Osteocyte (in vitro differentiated cells): Measurements from ENCODE around the gene TRIM56. TPM values are rescaled to one million over a fixed set of nuclear protein-coding genes. Genes with fewer than 3 reads are reported as not detected.

Experiments used
- DNase-seq: peaks from one replicate; pipeline ENCODE4 v3.0.0; 2021; ENCODE audit warnings: mixed read lengths; ENCODE audit not compliant: unreplicated experiment; ENCODE audit errors: extremely low spot score
- H3K27ac Mint-ChIP-seq: one replicate; pipeline ENCODE4 v1.8.0; 2021; ENCODE audit warnings: mild to moderate bottlenecking, mixed read lengths; ENCODE audit not compliant: unreplicated experiment
- H3K27me3 Mint-ChIP-seq: one replicate; pipeline ENCODE4 v1.8.0; 2021; ENCODE audit warnings: mixed read lengths; ENCODE audit not compliant: unreplicated experiment
- H3K36me3 Mint-ChIP-seq: one replicate; pipeline ENCODE4 v1.8.0; 2021; ENCODE audit warnings: mixed read lengths; ENCODE audit not compliant: unreplicated experiment
- H3K4me1 Mint-ChIP-seq: one replicate; pipeline ENCODE4 v1.8.0; 2021; ENCODE audit warnings: mixed read lengths; ENCODE audit not compliant: unreplicated experiment
- H3K4me3 Mint-ChIP-seq: one replicate; pipeline ENCODE4 v1.8.0; 2021; ENCODE audit warnings: mild to moderate bottlenecking, moderate library complexity, mixed read lengths; ENCODE audit not compliant: unreplicated experiment
- H3K9me3 Mint-ChIP-seq: one replicate; pipeline ENCODE4 v1.8.0; 2021; ENCODE audit warnings: mixed read lengths; ENCODE audit not compliant: unreplicated experiment
- CTCF ChIP-seq: fragments of 200-600 bp; sonication (generic); IDR thresholded peaks from 2 replicates; pipeline ENCODE4 v1.5.0; 2021; ENCODE audit warnings: antibody characterized with exemption, mild to moderate bottlenecking, moderate library complexity
- total RNA-seq: library from RNA; stranded (reverse); gene quantifications from 2 replicates; pipeline ENCODE4 v1.2.1, GENCODE V29; 2021

Gene TRIM56
- total RNA-seq, 1 donor from 2014 or later, result 42.2 TPM

DNA sequence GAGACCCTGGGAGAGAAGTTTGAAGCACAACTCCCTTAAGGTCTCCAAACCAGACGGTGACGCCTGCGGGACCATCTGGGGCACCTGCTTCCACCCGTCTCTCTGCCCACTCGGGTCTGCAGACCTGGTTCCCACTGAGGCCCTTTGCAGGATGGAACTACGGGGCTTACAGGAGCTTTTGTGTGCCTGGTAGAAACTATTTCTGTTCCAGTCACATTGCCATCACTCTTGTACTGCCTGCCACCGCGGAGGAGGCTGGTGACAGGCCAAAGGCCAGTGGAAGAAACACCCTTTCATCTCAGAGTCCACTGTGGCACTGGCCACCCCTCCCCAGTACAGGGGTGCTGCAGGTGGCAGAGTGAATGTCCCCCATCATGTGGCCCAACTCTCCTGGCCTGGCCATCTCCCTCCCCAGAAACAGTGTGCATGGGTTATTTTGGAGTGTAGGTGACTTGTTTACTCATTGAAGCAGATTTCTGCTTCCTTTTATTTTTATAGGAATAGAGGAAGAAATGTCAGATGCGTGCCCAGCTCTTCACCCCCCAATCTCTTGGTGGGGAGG lies 52.5 kb downstream of the TRIM56 start:
- TF ChIP-seq CTCF, result no peak
- no peaks in the 10 kb centered on the region for H3K9me3 Mint-ChIP-seq
- peak overlapping the region; percentile 97 for H3K27ac Mint-ChIP-seq
- peaks cover 46% of the 10 kb centered on the region for H3K36me3 Mint-ChIP-seq
- H3K4me3 Mint-ChIP-seq, result peak overlapping the region; percentile 51
- no peak for DNase-seq
- peaks cover 66% of the 10 kb centered on the region for H3K4me1 Mint-ChIP-seq
- no peaks in the 10 kb centered on the region for H3K27me3 Mint-ChIP-seq

DNA sequence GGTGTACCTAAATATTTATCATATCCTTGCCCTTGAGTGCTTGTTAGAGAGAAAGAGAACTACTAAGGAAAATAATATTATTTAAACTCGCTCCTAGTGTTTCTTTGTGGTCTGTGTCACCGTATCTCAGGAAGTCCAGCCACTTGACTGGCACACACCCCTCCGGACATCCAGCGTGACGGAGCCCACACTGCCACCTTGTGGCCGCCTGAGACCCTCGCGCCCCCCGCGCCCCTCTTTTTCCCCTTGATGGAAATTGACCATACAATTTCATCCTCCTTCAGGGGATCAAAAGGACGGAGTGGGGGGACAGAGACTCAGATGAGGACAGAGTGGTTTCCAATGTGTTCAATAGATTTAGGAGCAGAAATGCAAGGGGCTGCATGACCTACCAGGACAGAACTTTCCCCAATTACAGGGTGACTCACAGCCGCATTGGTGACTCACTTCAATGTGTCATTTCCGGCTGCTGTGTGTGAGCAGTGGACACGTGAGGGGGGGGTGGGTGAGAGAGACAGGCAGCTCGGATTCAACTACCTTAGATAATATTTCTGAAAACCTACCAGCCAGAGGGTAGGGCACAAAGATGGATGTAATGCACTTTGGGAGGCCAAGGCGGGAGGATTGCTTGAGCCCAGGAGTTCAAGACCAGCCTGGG lies 53.1 kb downstream of the TRIM56 start:
- Mint-ChIP-seq H3K4me3 (peak overlapping the region; percentile 51), H3K36me3 (peaks cover 43% of the 10 kb centered on the region), H3K9me3 (no peaks in the 10 kb centered on the region), H3K27ac (peak overlapping the region; percentile 97), H3K27me3 (no peaks in the 10 kb centered on the region), H3K4me1 (peaks cover 63% of the 10 kb centered on the region)
- DNase-seq, result peak; percentile 92
- peak; percentile 87 for TF ChIP-seq CTCF

DNA sequence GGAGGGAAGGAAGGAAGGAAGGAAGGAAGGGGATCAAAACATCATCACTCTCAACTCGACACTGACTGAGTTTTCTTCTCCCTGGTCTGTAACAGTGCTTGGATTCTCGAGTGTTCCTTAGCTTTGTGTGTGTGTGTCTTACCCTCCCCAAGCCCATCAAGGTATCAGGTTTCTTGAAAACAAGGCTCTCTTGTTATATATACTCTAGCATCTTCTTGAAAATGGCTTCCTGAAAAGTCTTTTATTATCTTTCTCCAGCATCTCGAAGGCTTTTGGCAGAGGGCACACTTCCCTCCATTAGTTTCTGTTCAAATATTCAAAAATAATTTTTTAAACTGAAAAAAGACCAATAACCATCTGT lies 55.0 kb downstream of the TRIM56 start:
- Mint-ChIP-seq H3K9me3 (no peaks in the 10 kb centered on the region), H3K36me3 (peaks cover 26% of the 10 kb centered on the region), H3K4me1 (peaks cover 48% of the 10 kb centered on the region), H3K4me3 (no peak overlapping the region), H3K27ac (peak overlapping the region; percentile 61), H3K27me3 (no peaks in the 10 kb centered on the region)
- no peak for TF ChIP-seq CTCF
- no peak for DNase-seq

- Mint-ChIP-seq H3K27me3 (no peaks in the 10 kb centered on the region), H3K9me3 (no peaks in the 10 kb centered on the region), H3K4me3 (no peak overlapping the region), H3K36me3 (peaks cover 21% of the 10 kb centered on the region), H3K4me1 (peaks cover 45% of the 10 kb centered on the region), H3K27ac (peak overlapping the region; percentile 61)
- no peak for TF ChIP-seq CTCF
- DNase-seq, result no peak
Measured at GRCh38 chr7:101140746-101141382, 55.6 kb downstream of the TRIM56 start.

Other genes starting within 250 kb of the TRIM56 start
- 32.1 and 32.4 TPM in 2 replicates for gene SLC12A9, start 232.8 kb upstream of the TRIM56 start, total RNA-seq
- gene TRIP6, start 218.1 kb upstream of the TRIM56 start, total RNA-seq, result 123 and 126 TPM in 2 replicates
- gene SRRT, start 210.4 kb upstream of the TRIM56 start, total RNA-seq, result 159 and 162 TPM in 2 replicates
- gene UFSP1, start 195.8 kb upstream of the TRIM56 start, total RNA-seq, result 2.9 and 3.7 TPM in 2 replicates
- 1.5 and 2.2 TPM in 2 replicates for gene ACHE, start 189.6 kb upstream of the TRIM56 start, total RNA-seq
- not detected in 2 replicates for gene MUC3A, start 135.9 kb upstream of the TRIM56 start, total RNA-seq
- not detected in 2 replicates for gene MUC12, start 115.9 kb upstream of the TRIM56 start, total RNA-seq
- not detected in 2 replicates for gene MUC17, start 65.4 kb upstream of the TRIM56 start, total RNA-seq
- 266 and 328 TPM in 2 replicates for gene SERPINE1, start 41.6 kb downstream of the TRIM56 start, total RNA-seq
- 52.9 and 57.9 TPM in 2 replicates for gene AP1S1, start 69.0 kb downstream of the TRIM56 start, total RNA-seq
- 0.16 and 0.24 TPM in 2 replicates for gene VGF, start 80.1 kb downstream of the TRIM56 start, total RNA-seq
- 0.16 TPM in 1 of 2 replicates, not detected in the other for gene NAT16, start 94.8 kb downstream of the TRIM56 start, total RNA-seq
- gene MOGAT3, start 115.6 kb downstream of the TRIM56 start, total RNA-seq, result not detected in 2 replicates
- gene PLOD3, start 132.1 kb downstream of the TRIM56 start, total RNA-seq, result 110 and 130 TPM in 2 replicates
- gene ZNHIT1, start 132.7 kb downstream of the TRIM56 start, total RNA-seq, result 64.0 and 66.9 TPM in 2 replicates
- gene CLDN15, start 152.3 kb downstream of the TRIM56 start, total RNA-seq, result 10.9 and 11.4 TPM in 2 replicates
- 142 and 151 TPM in 2 replicates for gene FIS1, start 159.6 kb downstream of the TRIM56 start, total RNA-seq
- gene IFT22, start 236.3 kb downstream of the TRIM56 start, total RNA-seq, result 25.2 and 29.3 TPM in 2 replicates